ENCODE measurements around the gene TMEM217. TPM values are rescaled to one million over a fixed set of nuclear protein-coding genes. Genes with fewer than 3 reads are reported as not detected.
A peak's percentile ranks its signal among the peaks of the same experiment; 100 is the strongest.

Gene TMEM217
- total and polyA plus RNA-seq, 2 of the 4 experiments (the other 2 are of a cell fraction) = 1.4 to 3.5 TPM

GRCh38 chr6:37172912-37173492 is 84.9 kb downstream of the TMEM217 start:
- in situ Hi-C loops (cut with MboI; ENCODE audit: low sequenced_read_pairs) = loop anchor here (5.0 kb wide), 1 partner anchor 121 kb away; no protein-coding TSS in a partner anchor
- H3K4me2 ChIP-seq (ENCODE audit: low read depth, low read length) = peak overlapping the region; percentile 75; the same call in 1 of the 2 replicates

More at GRCh38 chr6:37172912-37173492, 84.9 kb downstream of the TMEM217 start:
- POLR2A ChIA-PET (ENCODE audit: unreplicated experiment) = interaction anchor here (0.8 kb wide), 1 partner anchor 29 kb away, joined by 4 read pairs; no protein-coding TSS in a partner anchor
- Histone ChIP-seq H4K20me1 (ENCODE audit: insufficient read depth, low read length) (peaks cover 43% of the 10 kb centered on the region), H2AFZ (replicated peaks; ENCODE audit: low read length, poor library complexity) (no peak overlapping the region), H2BK5ac (ENCODE audit: low read depth, low read length, poor library complexity, severe bottlenecking) (no peak overlapping the region), H3K4ac (ENCODE audit: low read depth, low read length) (no peak overlapping the region), H2AK5ac (ENCODE audit: low read depth, low read length) (no peak overlapping the region), H4K8ac (ENCODE audit: low read depth in 2 of 2, low read length in 2 of 2) (no peak overlapping the region), H3K23ac (ENCODE audit: low read depth, low read length) (no peak overlapping the region), H4K91ac (ENCODE audit: insufficient read depth, low read depth, low read length) (no peak overlapping the region), H3K56ac (ENCODE audit: extremely low read depth, insufficient read depth, low read length) (no peak overlapping the region), H3K36me3 (ENCODE audit: control insufficient read depth, insufficient read depth, low read length) (peaks cover 37% of the 10 kb centered on the region), H3K4me1 (ENCODE audit: control insufficient read depth, insufficient read depth, low read length) (peaks cover 7% of the 10 kb centered on the region), H2BK120ac (ENCODE audit: low read depth, low read length) (no peak overlapping the region), H4K5ac (ENCODE audit: low read depth, low read length) (no peak overlapping the region), H3K9ac (ENCODE audit: low read depth, low read length) (no peak overlapping the region), H3K79me1 (ENCODE audit: low read depth in 1 of 2, low read length in 2 of 2) (peaks cover 16 to 38% of the 10 kb centered on the region in 2 experiments), H3K27ac (ENCODE audit: insufficient read depth, low read length) (no peak overlapping the region), H3K9me3 (ENCODE audit: control insufficient read depth, insufficient read depth, low read length) (no peaks in the 10 kb centered on the region), H3K9me1 (ENCODE audit: insufficient read depth, low read length) (no peaks in the 10 kb centered on the region; the same call in 1 of the 2 replicates), H2BK20ac (ENCODE audit: low read depth, low read length) (no peak overlapping the region), H3K18ac (ENCODE audit: low read depth, low read length) (no peak overlapping the region), H2BK15ac (ENCODE audit: low read depth, low read length) (no peak overlapping the region), H3K27me3 (ENCODE audit: control insufficient read depth, insufficient read depth, low read length) (no peaks in the 10 kb centered on the region), H3K14ac (replicated peaks; ENCODE audit: low read depth, low read length) (no peak overlapping the region), H2AK9ac (replicated peaks; ENCODE audit: low read depth, low read length, poor library complexity) (no peak overlapping the region), H3K4me3 (ENCODE audit: insufficient read depth, low read depth, low read length) (no peak overlapping the region)
- ATAC-seq (ENCODE audit: low read depth) (no peak), DNase-seq (no peak)
- intact Hi-C loops (cut with micrococcal nuclease) (loop anchor here (1.0 kb wide), 6 partner anchors 37 to 155 kb away; no protein-coding TSS in a partner anchor), dilution Hi-C loops (cut with HindIII; ENCODE audit: low sequenced_read_pairs, unreplicated experiment) (no loop called here)
- TF ChIP-seq SMC3 (IDR thresholded peaks at IDR 0.05; ENCODE audit: low read depth, low read length) (no peak), BHLHE40 (IDR thresholded peaks at IDR 0.05; ENCODE audit: low read depth, low read length) (no peak), ELK1 (IDR thresholded peaks at IDR 0.05; ENCODE audit: borderline replicate concordance, low read depth, low read length) (no peak), RFX5 (IDR thresholded peaks at IDR 0.05; ENCODE audit: low read depth, low read length) (no peak), MXI1 (IDR thresholded peaks at IDR 0.05; ENCODE audit: borderline replicate concordance, low read depth, low read length) (no peak), RCOR1 (IDR thresholded peaks at IDR 0.05; ENCODE audit: insufficient replicate concordance, low read length) (no peak), FOS (IDR thresholded peaks at IDR 0.05; ENCODE audit: low read depth, low read length) (no peak), POLR2A (IDR thresholded peaks at IDR 0.05; ENCODE audit: low read depth, low read length) (no peak), CEBPB (IDR thresholded peaks at IDR 0.05; ENCODE audit: low read depth, low read length) (no peak), MAFK (IDR thresholded peaks at IDR 0.05; ENCODE audit: low read depth, low read length) (no peak), RAD21 (IDR thresholded peaks at IDR 0.05; ENCODE audit: low read length) (no peak), USF2 (IDR thresholded peaks at IDR 0.05; ENCODE audit: low read depth, low read length) (no peak)
- BruUV-seq (replicated peaks) = no TSS peak
- 93% methylated on average over 4 of the region's 7 CpGs; no CpG with 5 or more reads in 1 of the 2 experiments for WGBS, 2 experiments (ENCODE audit: extremely low coverage in 2 of 2, insufficient read length in 1 of 2)
- CTCF ChIA-PET = interaction anchor here (0.6 to 4.0 kb wide), 13 partner anchors 31 to 255 kb away, joined by 3 to 20 read pairs (median 5); no protein-coding TSS in a partner anchor

All from IMR-90 (cell line).